IMR-90 (cell line): ENCODE results near the gene CRIM1. TPM values are rescaled to one million over a fixed set of nuclear protein-coding genes. Genes with fewer than 3 reads are reported as not detected.

Experiments used
- ATAC-seq: fragments of 200-7000 bp; cut with Tn5 transposase; 2 replicates; pipeline ENCODE4 v1.9.1; 2020; ENCODE audit warnings: low read depth, mild to moderate bottlenecking, moderate library complexity
- BruUV-seq: library from RNA; stranded (reverse); fragments of 400-500 nt; replicated peaks from 2 replicates; lab custom pipeline; 2021; lab: Mats Ljungman, UMichigan
- CTCF ChIA-PET: fragments of 300-600 bp; formaldehyde crosslinking; extraction: SDS; loops from one replicate; lab custom pipeline; 2021; ENCODE audit warnings: antibody characterized with exemption; lab: Yijun Ruan, JAX
- POLR2A ChIA-PET: fragments of 300-600 bp; sonication (Branson Sonifier 250); formaldehyde crosslinking; loops from one replicate; lab custom pipeline; 2022; ENCODE audit warnings: antibody characterized with exemption; ENCODE audit not compliant: unreplicated experiment; lab: Charles Lee
- DNase-seq: peaks from one replicate; pipeline ENCODE4 v3.0.0; 2013
- H2AFZ ChIP-seq: replicated peaks from 2 replicates; pipeline ENCODE3; 2013; ENCODE audit warnings: low read length, mild to moderate bottlenecking; ENCODE audit not compliant: poor library complexity
- H2AK5ac ChIP-seq: 2 replicates; pipeline ENCODE4 v1.6.1; 2013; ENCODE audit warnings: low read depth, low read length, inconsistent platforms
- H2AK9ac ChIP-seq: replicated peaks from 2 replicates; pipeline ENCODE3; 2013; ENCODE audit warnings: mild to moderate bottlenecking, low read depth, low read length, moderate library complexity; ENCODE audit not compliant: poor library complexity
- H2BK120ac ChIP-seq: 2 replicates; pipeline ENCODE4 v1.6.1; 2013; ENCODE audit warnings: low read depth, low read length, inconsistent platforms
- H2BK15ac ChIP-seq: 3 replicates; pipeline ENCODE4 v1.6.1; 2013; ENCODE audit warnings: low read depth, low read length, inconsistent platforms
- H2BK20ac ChIP-seq: 2 replicates; pipeline ENCODE4 v1.6.1; 2013; ENCODE audit warnings: low read depth, mild to moderate bottlenecking, inconsistent platforms, low read length, moderate library complexity
- H2BK5ac ChIP-seq: 2 replicates; pipeline ENCODE4 v1.6.1; 2013; ENCODE audit warnings: mild to moderate bottlenecking, low read depth, low read length, inconsistent platforms; ENCODE audit not compliant: poor library complexity, severe bottlenecking
- H3K14ac ChIP-seq: replicated peaks from 2 replicates; pipeline ENCODE4 v1.6.1; 2013; ENCODE audit warnings: low read depth, low read length, inconsistent platforms
- H3K18ac ChIP-seq: 2 replicates; pipeline ENCODE4 v1.6.1; 2013; ENCODE audit warnings: low read depth, low read length, control low read depth
- H3K23ac ChIP-seq: 2 replicates; pipeline ENCODE4 v1.6.1; 2013; ENCODE audit warnings: low read depth, low read length, inconsistent platforms
- H3K27ac ChIP-seq: 2 replicates; pipeline ENCODE4 v1.5.1; 2013; ENCODE audit warnings: mild to moderate bottlenecking, control low read depth, low read length; ENCODE audit not compliant: insufficient read depth
- H3K27me3 ChIP-seq: 2 replicates; pipeline ENCODE4 v1.6.1; 2013; ENCODE audit warnings: low read length; ENCODE audit not compliant: control insufficient read depth, insufficient read depth
- H3K36me3 ChIP-seq: 2 replicates; pipeline ENCODE4 v1.6.1; 2013; ENCODE audit warnings: low read length, mixed read lengths; ENCODE audit not compliant: control insufficient read depth, insufficient read depth
- H3K4ac ChIP-seq: 2 replicates; pipeline ENCODE4 v1.6.1; 2013; ENCODE audit warnings: low read depth, low read length, inconsistent platforms
- H3K4me1 ChIP-seq: 2 replicates; pipeline ENCODE4 v1.6.1; 2013; ENCODE audit warnings: low read length, mixed read lengths; ENCODE audit not compliant: control insufficient read depth, insufficient read depth
- H3K4me2 ChIP-seq: 2 replicates; pipeline ENCODE4 v1.6.1; 2013; ENCODE audit warnings: low read depth, mild to moderate bottlenecking, control low read depth, low read length, moderate library complexity
- H3K4me3 ChIP-seq: 2 replicates; pipeline ENCODE4 v1.5.1; 2013; ENCODE audit warnings: low read depth, mild to moderate bottlenecking, control low read depth, low read length, moderate library complexity; ENCODE audit not compliant: insufficient read depth
- H3K56ac ChIP-seq: 2 replicates; pipeline ENCODE4 v1.6.1; 2013; ENCODE audit warnings: low read length, inconsistent platforms; ENCODE audit not compliant: insufficient read depth; ENCODE audit errors: extremely low read depth
- H3K79me1 ChIP-seq, 2 experiments: 2 replicates each; pipeline ENCODE4 v1.6.1; 2013; ENCODE audit warnings: low read length in 2 of 2, inconsistent platforms in 1 of 2, low read depth in 1 of 2
- H3K9ac ChIP-seq: 2 replicates; pipeline ENCODE4 v1.6.1; 2013; ENCODE audit warnings: low read depth, low read length, control low read depth
- H3K9me1 ChIP-seq: 2 replicates; pipeline ENCODE4 v1.6.1; 2013; ENCODE audit warnings: low read length, inconsistent platforms; ENCODE audit not compliant: insufficient read depth
- H3K9me3 ChIP-seq: 2 replicates; pipeline ENCODE4 v1.6.1; 2013; ENCODE audit warnings: low read length; ENCODE audit not compliant: control insufficient read depth, insufficient read depth
- H4K20me1 ChIP-seq: 2 replicates; pipeline ENCODE4 v1.6.1; 2013; ENCODE audit warnings: low read length, inconsistent platforms; ENCODE audit not compliant: insufficient read depth
- H4K5ac ChIP-seq: 2 replicates; pipeline ENCODE4 v1.6.1; 2013; ENCODE audit warnings: mild to moderate bottlenecking, low read depth, low read length, control low read depth
- H4K8ac ChIP-seq, 2 experiments: 2 replicates each; pipeline ENCODE4 v1.6.1; 2013; ENCODE audit warnings: low read depth in 2 of 2, low read length in 2 of 2, control low read depth in 1 of 2, inconsistent platforms in 1 of 2
- H4K91ac ChIP-seq: 2 replicates; pipeline ENCODE4 v1.6.1; 2013; ENCODE audit warnings: low read depth, low read length, inconsistent platforms; ENCODE audit not compliant: insufficient read depth
- CEBPB ChIP-seq: IDR thresholded peaks from 2 replicates; pipeline ENCODE4 v1.6.1; 2012; ENCODE audit warnings: low read depth, low read length, improper control_type of control experiment
- CHD1 ChIP-seq: IDR thresholded peaks from 2 replicates; pipeline ENCODE4 v1.6.1; 2012; ENCODE audit warnings: low read depth, low read length, improper control_type of control experiment
- FOS ChIP-seq: fragments of 150-350 bp; IDR thresholded peaks from 2 replicates; pipeline ENCODE4 v1.6.1; 2016; ENCODE audit warnings: low read depth, low read length
- MAFK ChIP-seq: IDR thresholded peaks from 2 replicates; pipeline ENCODE4 v1.6.1; 2012; ENCODE audit warnings: low read depth, low read length, improper control_type of control experiment
- MXI1 ChIP-seq: IDR thresholded peaks from 2 replicates; pipeline ENCODE4 v1.6.1; 2012; ENCODE audit warnings: low read depth, mild to moderate bottlenecking, low read length, moderate library complexity, borderline replicate concordance
- SMC3 ChIP-seq: fragments of 150-350 bp; IDR thresholded peaks from 2 replicates; pipeline ENCODE4 v1.6.1; 2016; ENCODE audit warnings: low read depth, mild to moderate bottlenecking, antibody characterized with exemption, low read length, moderate library complexity
- WGBS, 2 experiments: methylation state at CpG; one replicate each; pipeline versions ENCODE4 v1.1.5 to v1.1.7; 2013; ENCODE audit warnings: missing lambda C conversion rate in 2 of 2; ENCODE audit not compliant: insufficient read length in 1 of 2; ENCODE audit errors: extremely low coverage in 2 of 2; 5-methylcytosine and 5-hydroxymethylcytosine counted together
- dilution Hi-C: fragments of 300-500 bp; cut with HindIII; formaldehyde crosslinking; loops from one replicate; pipeline ENCODE4 v1.14.3; 2018; ENCODE audit warnings: low sequenced_read_pairs; ENCODE audit not compliant: unreplicated experiment
- in situ Hi-C: fragments of 300-500 bp; cut with MboI; formaldehyde crosslinking; loops from 3 replicates; pipeline ENCODE4 v1.14.3; 2019; ENCODE audit warnings: low sequenced_read_pairs, inconsistent platforms, mixed read lengths
- intact Hi-C: fragments of 100-400 bp; cut with micrococcal nuclease; formaldehyde crosslinking; loops from 2 replicates; pipeline ENCODE4 v1.10.0; 2022
- polyA plus RNA-seq, 3 experiments: library from polyadenylated mRNA; depleted of rRNA; stranded (reverse); fragments of >200 nt; gene quantifications; 2 replicates each; pipeline ENCODE4 v1.2.3, GENCODE V29; 2012; ENCODE audit warnings: low replicate concordance in 1 of 3
- total RNA-seq: library from RNA; depleted of rRNA; stranded (reverse); fragments of >200 nt; gene quantifications from 2 replicates; pipeline ENCODE4 v1.2.3, GENCODE V29; 2012
- TF ChIP-seq, protein P1 (sequence below): fragments of 150-350 bp; IDR thresholded peaks from 2 replicates; pipeline ENCODE4 v1.6.1; 2016; ENCODE audit warnings: low read depth, mild to moderate bottlenecking, low read length, moderate library complexity, borderline replicate concordance
- TF ChIP-seq, protein P2 (sequence below): fragments of 150-350 bp; IDR thresholded peaks from 2 replicates; pipeline ENCODE4 v1.6.1; 2017; ENCODE audit warnings: mild to moderate bottlenecking, antibody characterized with exemption, low read length, low read depth

CRIM1 gene
- total and polyA plus RNA-seq, 2 of the 4 experiments (the other 2 are of a cell fraction) = 285 to 490 TPM

DNA sequence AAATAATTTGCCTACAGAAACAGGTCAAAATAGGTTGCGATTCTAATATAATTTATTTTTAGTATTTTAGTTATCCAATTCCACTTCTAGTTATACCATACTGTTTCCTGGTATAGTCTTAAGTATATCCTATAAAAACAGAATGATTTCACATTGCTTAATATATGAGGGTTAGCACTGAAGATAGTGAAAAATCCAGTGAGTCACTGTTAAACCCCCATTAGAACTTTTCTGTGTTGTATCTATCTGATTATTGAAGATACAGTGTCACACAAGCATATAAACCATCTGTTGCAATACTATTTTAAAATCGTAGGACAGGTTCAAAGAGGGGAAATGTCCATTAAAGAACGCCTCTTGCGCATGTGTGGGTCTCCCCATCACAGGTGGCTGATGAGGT lies 132.4 kb downstream of the CRIM1 start:
- dilution Hi-C loops = no loop called here
- H3K9ac ChIP-seq = peak overlapping the region; percentile 36
- CTCF ChIA-PET = no interaction called here

More for the DNA sequence above, 132.4 kb downstream of the CRIM1 start:
- ATAC-seq (no peak), DNase-seq (no peak)
- Histone ChIP-seq H3K27me3 (no peaks in the 10 kb centered on the region), H3K56ac (peak overlapping the region; percentile 53; the same call in 1 of the 2 replicates), H4K5ac (peak overlapping the region; percentile 74; the same call in 1 of the 2 replicates), H2AFZ (no peak overlapping the region), H3K79me1 (peaks cover 50 to 61% of the 10 kb centered on the region in 2 experiments), H3K9me3 (no peaks in the 10 kb centered on the region), H3K14ac (peak overlapping the region; percentile 84), H3K4me3 (no peak overlapping the region), H3K36me3 (peaks cover 22% of the 10 kb centered on the region), H4K20me1 (no peaks in the 10 kb centered on the region), H3K4ac (peak overlapping the region; percentile 95), H4K8ac (peak overlapping the region; percentile 80 to 93), H3K4me2 (no peak overlapping the region), H2BK120ac (peak overlapping the region; percentile 93), H2BK5ac (peak overlapping the region; percentile 99), H2BK20ac (peak overlapping the region; percentile 93), H3K18ac (peak overlapping the region; percentile 88), H3K23ac (peak overlapping the region; percentile 89), H3K4me1 (peaks cover 44% of the 10 kb centered on the region), H2AK5ac (peak overlapping the region; percentile 91), H4K91ac (peak overlapping the region; percentile 90), H2BK15ac (peak overlapping the region; percentile 51; the same call in 2 of the 3 replicates), H3K9me1 (peaks cover 43% of the 10 kb centered on the region), H2AK9ac (peak overlapping the region; percentile 55), H3K27ac (peak overlapping the region; percentile 73)
- WGBS, 2 experiments = no CpG with 5 or more reads among the region's 4 CpGs
- intact Hi-C loops = loop anchor here (2.0 to 5.0 kb wide), 2 partner anchors 37 to 116 kb away; no protein-coding TSS in a partner anchor
- in situ Hi-C loops = no loop called here
- BruUV-seq = no TSS peak
- no peak for TF ChIP-seq CHD1
- TF ChIP-seq, protein P1, sequence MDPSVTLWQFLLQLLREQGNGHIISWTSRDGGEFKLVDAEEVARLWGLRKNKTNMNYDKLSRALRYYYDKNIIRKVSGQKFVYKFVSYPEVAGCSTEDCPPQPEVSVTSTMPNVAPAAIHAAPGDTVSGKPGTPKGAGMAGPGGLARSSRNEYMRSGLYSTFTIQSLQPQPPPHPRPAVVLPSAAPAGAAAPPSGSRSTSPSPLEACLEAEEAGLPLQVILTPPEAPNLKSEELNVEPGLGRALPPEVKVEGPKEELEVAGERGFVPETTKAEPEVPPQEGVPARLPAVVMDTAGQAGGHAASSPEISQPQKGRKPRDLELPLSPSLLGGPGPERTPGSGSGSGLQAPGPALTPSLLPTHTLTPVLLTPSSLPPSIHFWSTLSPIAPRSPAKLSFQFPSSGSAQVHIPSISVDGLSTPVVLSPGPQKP = no peak
- TF ChIP-seq SMC3 = no peak
- no peak for TF ChIP-seq MAFK
- no peak for TF ChIP-seq FOS
- TF ChIP-seq, protein P2, sequence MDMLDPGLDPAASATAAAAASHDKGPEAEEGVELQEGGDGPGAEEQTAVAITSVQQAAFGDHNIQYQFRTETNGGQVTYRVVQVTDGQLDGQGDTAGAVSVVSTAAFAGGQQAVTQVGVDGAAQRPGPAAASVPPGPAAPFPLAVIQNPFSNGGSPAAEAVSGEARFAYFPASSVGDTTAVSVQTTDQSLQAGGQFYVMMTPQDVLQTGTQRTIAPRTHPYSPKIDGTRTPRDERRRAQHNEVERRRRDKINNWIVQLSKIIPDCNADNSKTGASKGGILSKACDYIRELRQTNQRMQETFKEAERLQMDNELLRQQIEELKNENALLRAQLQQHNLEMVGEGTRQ = no peak
- peak; percentile 69 for TF ChIP-seq CEBPB
- no peak for TF ChIP-seq MXI1
- POLR2A ChIA-PET = interaction anchor here (0.6 kb wide), 1 partner anchor 25 kb away, joined by 3 read pairs; no protein-coding TSS in a partner anchor
